Keratinocyte (primary cell): ENCODE measurements around the gene GAS2. TPM values are rescaled to one million over a fixed set of nuclear protein-coding genes. Genes with fewer than 3 reads are reported as not detected.

Experiments
- DNase-seq: peaks from one replicate; pipeline ENCODE4 v3.0.0-alpha.2; 2011; ENCODE audit warnings: low read depth, missing footprints, low spot score
- FAIRE-seq: peaks from 2 replicates; lab custom pipeline; 2011; peaks lifted over from hg19 to GRCh38; lab: Jason Lieb, UNC
- H2AFZ ChIP-seq: 2 replicates; pipeline ENCODE4 v1.6.0; 2012; ENCODE audit warnings: low read length, control low read depth, inconsistent platforms; ENCODE audit not compliant: control insufficient read depth
- H3K27ac ChIP-seq: 2 replicates; pipeline ENCODE4 v1.5.1; 2011; ENCODE audit warnings: low read length; ENCODE audit not compliant: control insufficient read depth, insufficient read depth
- H3K27me3 ChIP-seq: 3 replicates; pipeline ENCODE4 v1.6.0; 2011; ENCODE audit warnings: low read length; ENCODE audit not compliant: control insufficient read depth, insufficient read depth; ENCODE audit errors: extremely low read depth
- H3K36me3 ChIP-seq, 2 experiments: 2 replicates in 1 of 2; 3 replicates in 1 of 2; pipeline ENCODE4 v1.5.1; 2011; ENCODE audit warnings: low read length in 2 of 2, mild to moderate bottlenecking in 1 of 2; ENCODE audit not compliant: control insufficient read depth in 2 of 2, insufficient read depth in 2 of 2; ENCODE audit errors: extremely low read depth in 1 of 2
- H3K4me1 ChIP-seq: 3 replicates; pipeline ENCODE4 v1.5.1; 2011; ENCODE audit warnings: low read length; ENCODE audit not compliant: control insufficient read depth, insufficient read depth; ENCODE audit errors: extremely low read depth
- H3K4me2 ChIP-seq: 3 replicates; pipeline ENCODE4 v1.6.0; 2011; ENCODE audit warnings: low read depth, low read length; ENCODE audit not compliant: control insufficient read depth, insufficient read depth; ENCODE audit errors: extremely low read depth
- H3K4me3 ChIP-seq, 3 experiments: fragments of 200-600 bp in 1 of 3; sonication (generic) in 1 of 3; 2 replicates in 2 of 3; 3 replicates in 1 of 3; pipeline ENCODE4 v1.5.1; 2011 to 2016; ENCODE audit warnings: low read length in 3 of 3, mild to moderate bottlenecking in 3 of 3, control low read depth in 2 of 3, inconsistent platforms in 1 of 3, low read depth in 1 of 3, mixed read lengths in 1 of 3, mixed run types in 1 of 3, moderate library complexity in 1 of 3; ENCODE audit not compliant: control insufficient read depth in 2 of 3, insufficient read depth in 2 of 3; ENCODE audit errors: extremely low read depth in 1 of 3
- H3K79me2 ChIP-seq: 2 replicates; pipeline ENCODE4 v1.6.0; 2012; ENCODE audit warnings: low read length; ENCODE audit not compliant: control insufficient read depth, insufficient read depth
- H3K9ac ChIP-seq: 3 replicates; pipeline ENCODE4 v1.6.0; 2011; ENCODE audit warnings: low read length; ENCODE audit not compliant: control insufficient read depth, insufficient read depth; ENCODE audit errors: extremely low read depth
- H3K9me1 ChIP-seq: 3 replicates; pipeline ENCODE4 v1.6.0; 2011; ENCODE audit warnings: low read length; ENCODE audit not compliant: control insufficient read depth, insufficient read depth; ENCODE audit errors: extremely low read depth
- H3K9me3 ChIP-seq: 2 replicates; pipeline ENCODE4 v1.5.1; 2012; ENCODE audit warnings: low read depth, low read length; ENCODE audit not compliant: control insufficient read depth
- H4K20me1 ChIP-seq: 3 replicates; pipeline ENCODE4 v1.6.0; 2011; ENCODE audit warnings: low read length; ENCODE audit not compliant: control insufficient read depth, insufficient read depth; ENCODE audit errors: extremely low read depth
- EZH2 ChIP-seq: IDR thresholded peaks from one replicate; pipeline ENCODE4 v1.6.1; 2012; ENCODE audit warnings: inconsistent platforms, mild to moderate bottlenecking, low read length, moderate library complexity
- dilution Hi-C: fragments of 300-500 bp; cut with MboI; formaldehyde crosslinking; loops from one replicate; pipeline ENCODE4 v1.7.0; 2020; ENCODE audit warnings: low sequenced_read_pairs; ENCODE audit not compliant: extremely low pct_ligation_motif_present
- polyA plus RNA-seq, 5 experiments: library from polyadenylated mRNA; depleted of rRNA in 3 of 5; stranded (reverse) in 3 of 5; stranded (forward) in 1 of 5; unstranded in 1 of 5; fragments of >200 nt; gene quantifications; 1 replicate in 1 of 5; 2 replicates in 3 of 5; 3 replicates in 1 of 5; pipeline versions ENCODE4 v1.2.1 to v1.2.3, GENCODE V29; 2011 to 2012; ENCODE audit warnings: missing spikeins in 2 of 5, low read depth in 1 of 5, low replicate concordance in 1 of 5
- TF ChIP-seq, protein P1 (sequence below), 3 experiments: IDR thresholded peaks in 1 of 3; conservative IDR thresholded peaks in 1 of 3; optimal IDR thresholded peaks in 1 of 3; 2 replicates in 2 of 3; 3 replicates in 1 of 3; pipeline versions ENCODE3 to v1.5.1; 2011; ENCODE audit warnings: low read length in 3 of 3, mild to moderate bottlenecking in 3 of 3, moderate library complexity in 2 of 3, control low read depth in 1 of 3, inconsistent platforms in 1 of 3; ENCODE audit not compliant: insufficient read depth in 2 of 3; ENCODE audit errors: extremely low read depth in 1 of 3

The GAS2 gene
- polyA plus RNA-seq, 1 donor (not counting 4 experiments of a cell fraction or from before 2014, with no cell fraction given): 0.62 TPM

- peak overlapping the region; percentile 77 for H3K4me2 ChIP-seq
- H3K9me1 ChIP-seq: no peaks in the 10 kb centered on the region
- no peak overlapping the region for H3K4me3 ChIP-seq
- no peaks in the 10 kb centered on the region for H3K36me3 ChIP-seq
- DNase-seq (no peak), FAIRE-seq (no peak)
- TF ChIP-seq, protein P1, sequence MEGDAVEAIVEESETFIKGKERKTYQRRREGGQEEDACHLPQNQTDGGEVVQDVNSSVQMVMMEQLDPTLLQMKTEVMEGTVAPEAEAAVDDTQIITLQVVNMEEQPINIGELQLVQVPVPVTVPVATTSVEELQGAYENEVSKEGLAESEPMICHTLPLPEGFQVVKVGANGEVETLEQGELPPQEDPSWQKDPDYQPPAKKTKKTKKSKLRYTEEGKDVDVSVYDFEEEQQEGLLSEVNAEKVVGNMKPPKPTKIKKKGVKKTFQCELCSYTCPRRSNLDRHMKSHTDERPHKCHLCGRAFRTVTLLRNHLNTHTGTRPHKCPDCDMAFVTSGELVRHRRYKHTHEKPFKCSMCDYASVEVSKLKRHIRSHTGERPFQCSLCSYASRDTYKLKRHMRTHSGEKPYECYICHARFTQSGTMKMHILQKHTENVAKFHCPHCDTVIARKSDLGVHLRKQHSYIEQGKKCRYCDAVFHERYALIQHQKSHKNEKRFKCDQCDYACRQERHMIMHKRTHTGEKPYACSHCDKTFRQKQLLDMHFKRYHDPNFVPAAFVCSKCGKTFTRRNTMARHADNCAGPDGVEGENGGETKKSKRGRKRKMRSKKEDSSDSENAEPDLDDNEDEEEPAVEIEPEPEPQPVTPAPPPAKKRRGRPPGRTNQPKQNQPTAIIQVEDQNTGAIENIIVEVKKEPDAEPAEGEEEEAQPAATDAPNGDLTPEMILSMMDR (optimal IDR thresholded peaks at IDR 0.05 in 1 of 3, IDR thresholded peaks at IDR 0.05 in 1 of 3, conservative IDR thresholded peaks at IDR 0.05 in 1 of 3; ENCODE audit: extremely low read depth in 1 of 3, insufficient read depth in 2 of 3, low read length in 3 of 3): no peak
- no peak for TF ChIP-seq EZH2
- dilution Hi-C loops: no loop called here
- H4K20me1 ChIP-seq: no peaks in the 10 kb centered on the region
- peak overlapping the region; percentile 31 for H3K27ac ChIP-seq
- no peaks in the 10 kb centered on the region for H3K9me3 ChIP-seq
- H3K79me2 ChIP-seq: no peaks in the 10 kb centered on the region
- H3K9ac ChIP-seq: no peak overlapping the region
- peaks cover 19% of the 10 kb centered on the region for H3K4me1 ChIP-seq
- H2AFZ ChIP-seq: peak overlapping the region; percentile 78
- no peaks in the 10 kb centered on the region for H3K27me3 ChIP-seq
Measured at GRCh38 chr11:22711880-22712279, 45.5 kb downstream of the GAS2 start.

GRCh38 chr11:22713336-22713735 is 46.9 kb downstream of the GAS2 start:
- Histone ChIP-seq H3K27me3 (no peaks in the 10 kb centered on the region), H3K4me3 (no peak overlapping the region), H3K4me2 (no peak overlapping the region), H3K4me1 (peaks cover 19% of the 10 kb centered on the region), H3K9me1 (no peaks in the 10 kb centered on the region), H3K36me3 (no peaks in the 10 kb centered on the region), H3K27ac (no peak overlapping the region), H3K9me3 (no peaks in the 10 kb centered on the region), H2AFZ (peak overlapping the region; percentile 9), H3K9ac (no peak overlapping the region), H3K79me2 (no peaks in the 10 kb centered on the region), H4K20me1 (no peaks in the 10 kb centered on the region)
- FAIRE-seq (no peak), DNase-seq (no peak)
- TF ChIP-seq, protein P1 (optimal IDR thresholded peaks at IDR 0.05 in 1 of 3, IDR thresholded peaks at IDR 0.05 in 1 of 3, conservative IDR thresholded peaks at IDR 0.05 in 1 of 3; ENCODE audit: extremely low read depth in 1 of 3, insufficient read depth in 2 of 3, low read length in 3 of 3): no peak
- no peak for TF ChIP-seq EZH2
- dilution Hi-C loops: no loop called here
